ENCODE data around the gene RTTN.

Gene RTTN

DNA sequence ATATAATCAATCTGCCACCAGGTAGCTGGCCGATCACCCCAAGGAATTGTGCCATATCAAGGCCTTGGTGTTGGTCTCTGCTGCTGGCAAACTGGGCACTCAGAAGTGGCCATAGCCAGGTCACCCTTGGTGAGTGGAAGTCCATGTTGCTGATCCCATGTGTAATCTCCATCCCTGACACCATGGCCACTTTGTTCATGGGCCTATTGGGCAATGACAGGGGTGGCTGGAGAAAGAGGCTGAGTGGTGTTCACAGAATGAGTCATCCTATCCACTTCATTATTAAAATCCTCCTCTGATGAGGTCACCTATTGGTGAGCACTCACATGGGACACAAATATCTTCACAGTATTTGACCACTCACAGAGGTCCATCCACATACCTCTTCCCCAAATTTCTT, 231.1 kb downstream of the RTTN start:
- no peak for DNase-seq (ENCODE audit: low spot score)

DNA sequence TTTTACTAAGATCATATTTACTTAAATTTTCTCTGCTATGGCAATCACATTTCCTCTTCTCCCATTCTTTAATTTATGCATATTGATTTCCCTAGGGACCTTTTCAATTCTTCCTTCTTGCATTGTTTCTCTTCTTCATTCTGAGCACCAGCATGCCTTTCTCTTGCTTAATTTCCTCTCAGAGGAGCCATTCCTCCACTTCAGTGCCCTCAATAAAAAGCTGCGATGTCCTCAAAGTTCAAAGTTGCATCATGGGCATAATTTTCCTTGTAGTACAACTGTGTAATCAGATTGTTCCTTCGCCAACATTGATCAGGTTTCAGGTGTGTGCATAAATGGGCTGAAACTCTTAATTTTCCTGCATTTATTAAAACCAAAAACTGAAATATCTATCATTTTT, 236.0 kb downstream of the RTTN start:
- DNase-seq (ENCODE audit: low spot score), result no peak

DNA sequence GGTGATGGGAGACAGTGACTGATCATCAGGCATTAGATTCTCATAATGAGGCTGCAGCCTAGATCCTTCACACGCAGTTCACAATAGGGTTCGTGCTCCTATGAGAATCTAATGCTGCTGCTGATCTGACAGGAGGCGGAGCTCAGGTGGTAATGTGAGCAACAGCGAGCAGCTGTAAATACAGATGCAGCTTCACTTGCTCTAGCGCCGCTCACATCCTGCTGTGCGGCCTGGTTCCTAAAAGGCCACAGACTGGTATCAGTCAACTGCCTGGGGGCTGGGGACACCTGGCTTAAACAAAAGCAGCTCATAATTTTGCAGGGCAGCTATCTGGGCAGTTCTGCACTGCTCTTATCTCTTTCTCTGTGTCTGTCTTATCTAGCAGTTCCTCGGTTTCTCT, 237.4 kb downstream of the RTTN start:
- DNase-seq (ENCODE audit: low spot score), result no peak

DNA sequence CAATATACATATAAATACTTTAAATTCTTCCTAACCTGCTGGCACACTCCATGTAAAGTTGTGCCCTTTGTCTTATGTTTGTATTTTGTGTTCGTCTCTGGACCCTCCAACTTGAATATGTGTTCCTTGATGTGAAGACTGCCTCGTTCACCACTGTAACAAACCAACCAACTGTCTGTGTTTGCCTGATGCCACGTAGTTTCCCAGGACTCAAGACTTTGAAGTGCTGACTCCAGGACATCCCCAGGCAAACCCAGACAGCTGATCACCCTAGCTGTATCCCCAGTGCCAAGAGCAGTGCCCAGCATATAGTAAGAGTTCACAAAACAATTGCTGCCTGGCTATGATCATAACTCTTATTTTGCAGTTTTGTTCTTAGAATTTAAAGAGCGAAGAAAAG, 242.3 kb downstream of the RTTN start:
- no peak for DNase-seq (ENCODE audit: low spot score)

DNA sequence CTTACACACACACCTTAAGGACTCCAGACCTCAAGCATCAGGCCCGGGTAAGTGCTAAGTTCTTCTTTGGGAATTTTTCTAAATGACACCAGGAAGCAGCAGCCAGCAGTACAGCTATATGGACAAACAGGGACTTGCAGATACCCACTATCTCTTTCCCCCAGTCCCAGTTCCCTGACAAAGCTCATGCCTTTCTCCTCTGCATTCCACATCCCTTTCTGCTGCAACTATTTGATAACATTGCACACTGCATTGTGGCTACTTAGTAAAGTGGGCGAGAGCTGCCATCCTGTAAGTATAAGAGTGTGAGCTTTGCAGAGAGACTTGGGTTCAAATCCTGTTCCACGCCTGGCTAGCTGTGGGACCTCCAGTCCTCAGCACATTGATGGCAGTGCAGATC, 243.8 kb downstream of the RTTN start:
- no peak for DNase-seq (ENCODE audit: low spot score)

DNA sequence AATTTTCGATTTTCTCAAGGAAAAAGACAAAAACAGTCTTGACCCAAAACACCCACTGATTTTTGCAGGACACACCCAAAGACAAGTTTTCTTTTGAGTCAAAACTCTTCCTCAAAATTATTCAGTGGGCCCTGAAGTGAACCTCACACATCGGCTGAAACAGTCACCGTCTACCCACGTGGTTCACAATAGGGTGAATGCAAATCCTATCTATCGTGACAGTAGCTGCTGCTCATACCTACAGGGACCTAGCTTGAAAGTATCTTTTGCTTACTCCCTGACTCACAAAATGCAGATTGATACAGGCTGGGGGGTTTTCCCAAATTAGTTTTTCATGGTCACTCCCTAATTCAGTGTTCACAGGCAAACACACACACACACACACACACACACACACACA, 247.1 kb downstream of the RTTN start:
- DNase-seq (ENCODE audit: low spot score), result no peak

DNA sequence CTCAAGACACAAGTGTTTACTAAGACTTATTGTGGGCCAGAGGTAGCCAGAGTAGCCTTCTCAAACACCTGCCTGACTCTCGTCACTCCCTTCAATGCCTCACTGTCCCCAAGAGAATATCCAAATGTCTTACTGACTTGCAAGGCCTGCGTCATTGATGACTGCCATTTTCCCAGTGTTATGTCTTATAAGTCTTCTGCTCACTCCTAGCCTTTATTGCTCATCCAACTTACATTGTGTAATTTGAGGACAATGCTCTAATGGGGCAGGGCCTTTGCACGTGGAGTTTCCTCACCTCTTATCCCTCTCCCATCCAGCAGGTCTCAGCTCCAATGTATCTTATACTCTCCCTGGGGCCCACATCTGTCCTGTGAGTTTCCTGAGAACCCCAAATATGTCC, 247.7 kb downstream of the RTTN start:
- DNase-seq (ENCODE audit: low spot score), result no peak

DNA sequence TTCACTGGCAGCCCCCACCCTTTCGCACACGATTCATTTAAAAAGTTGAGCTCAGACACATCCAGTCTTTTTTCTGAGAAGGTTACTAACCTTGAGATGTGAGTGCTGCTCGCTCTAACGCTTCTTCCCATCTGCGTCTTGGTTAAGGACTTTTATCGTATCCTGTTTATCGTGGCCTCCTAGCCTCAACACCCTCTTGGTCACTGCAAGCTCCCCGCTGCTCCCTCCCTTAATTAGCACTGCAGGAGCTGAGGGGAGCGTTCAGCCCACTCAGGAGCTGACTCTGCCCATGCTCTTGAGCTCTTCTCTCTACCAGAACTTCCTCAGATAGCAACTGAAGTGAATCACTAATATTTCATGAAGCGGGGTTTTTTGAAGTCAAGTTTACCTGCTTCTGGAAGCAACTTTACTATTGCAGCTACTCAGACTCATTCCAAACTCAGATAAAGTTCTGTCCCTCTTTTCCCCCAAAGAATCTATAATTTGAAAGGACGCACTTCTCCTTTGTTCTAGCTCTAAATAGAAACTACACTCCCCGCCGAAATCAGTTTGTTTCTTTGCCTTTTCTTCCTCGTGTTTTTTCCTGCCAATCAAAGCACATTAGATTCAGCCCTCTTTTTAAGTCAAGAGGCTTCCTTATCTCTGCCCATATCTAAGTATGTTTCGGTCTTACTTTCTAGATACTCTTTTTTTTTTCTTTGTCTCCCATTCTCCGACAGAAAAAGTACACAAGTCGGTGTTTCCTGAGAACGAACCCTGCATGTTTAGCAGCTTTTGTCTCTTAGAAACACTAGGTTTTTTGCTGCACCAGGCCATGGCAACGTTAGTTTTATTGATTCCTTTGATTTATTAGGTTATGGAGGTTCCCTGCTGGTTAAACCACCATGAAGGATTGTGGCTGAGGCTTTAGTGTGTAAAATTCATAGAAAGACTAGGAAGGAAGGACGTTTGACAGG, 248.5 kb downstream of the RTTN start:
- no peak for DNase-seq (ENCODE audit: low spot score)

DNA sequence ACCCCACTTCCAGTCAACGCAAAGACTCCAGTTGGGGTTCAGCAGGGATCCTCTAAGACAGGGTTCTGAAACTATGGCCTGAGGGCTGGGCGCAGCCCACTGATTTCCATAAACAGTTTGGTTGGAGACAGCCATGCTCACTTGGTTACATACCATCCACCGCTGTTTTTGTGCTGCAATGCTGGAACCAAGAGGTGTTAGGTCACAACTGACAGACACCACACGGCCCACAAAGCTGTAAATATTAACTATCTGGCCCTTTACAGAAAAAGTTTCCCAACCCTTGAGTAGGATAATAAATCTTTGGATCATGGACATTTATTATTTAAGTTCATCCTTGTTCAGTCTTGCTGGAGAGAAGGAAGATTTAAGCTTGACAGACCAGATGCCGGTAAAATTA, 249.4 kb downstream of the RTTN start:
- DNase-seq (ENCODE audit: low spot score), result no peak

DNA sequence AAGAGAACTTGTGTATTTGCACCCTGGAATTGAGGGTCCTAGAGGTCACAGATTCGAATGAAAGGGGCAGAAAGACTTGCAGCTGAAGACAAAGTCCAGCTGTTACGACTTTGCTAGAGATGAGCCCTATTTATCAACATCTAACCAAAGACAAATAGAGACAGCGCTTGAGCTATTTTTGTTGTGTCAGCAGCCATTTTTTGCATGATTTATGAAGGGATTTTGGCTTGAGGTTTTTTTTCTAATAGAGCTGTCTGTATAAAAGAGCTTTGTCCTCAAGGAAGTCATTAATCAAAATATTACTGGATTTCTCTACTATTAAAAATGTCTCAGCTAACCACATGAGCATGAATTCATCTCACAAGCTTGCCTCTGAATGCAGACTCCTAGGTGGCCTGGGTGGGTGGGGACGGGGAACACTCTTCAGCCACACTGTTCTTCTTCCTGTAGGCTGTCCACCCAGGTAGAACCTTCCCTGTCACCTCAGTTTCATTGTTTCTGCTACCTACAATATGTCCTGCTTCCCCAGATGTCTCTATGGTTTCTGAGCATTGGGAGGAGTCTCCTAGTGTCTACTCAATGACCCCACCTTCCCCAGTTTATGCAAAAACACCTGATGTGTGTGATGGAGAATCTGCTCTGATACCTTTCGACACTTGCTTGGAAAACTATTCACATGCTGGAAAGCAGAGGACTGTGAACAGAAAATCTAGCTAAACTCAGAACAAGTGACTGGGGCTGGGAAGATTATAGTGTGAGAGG, 250.6 kb downstream of the RTTN start:
- DNase-seq (ENCODE audit: low spot score), result no peak

DNA sequence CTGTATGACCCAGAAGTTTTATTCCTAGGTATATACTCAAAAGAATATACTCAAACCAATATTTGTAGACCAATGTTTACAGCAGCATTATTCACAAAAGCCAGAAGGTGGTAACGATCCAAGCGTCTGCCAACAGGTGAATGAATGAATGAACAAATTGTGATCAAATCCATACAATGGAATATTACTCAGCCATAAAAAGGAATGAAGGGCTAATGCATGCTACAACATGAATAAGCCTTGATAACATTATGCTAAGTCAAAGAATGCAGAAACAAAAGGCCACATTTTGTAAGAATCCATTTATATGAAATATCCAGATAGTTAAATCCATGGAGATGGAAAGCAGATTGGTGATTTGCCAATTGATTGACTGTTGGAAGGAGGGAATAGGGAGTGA, 252.3 kb downstream of the RTTN start:
- DNase-seq (ENCODE audit: low spot score), result no peak

Data from HuH-7 (cell line).